ENCODE measurements around the gene SEC61G. TPM values are rescaled to one million over a fixed set of nuclear protein-coding genes. Genes with fewer than 3 reads are reported as not detected.

The SEC61G gene
- total and polyA plus RNA-seq, 8 donors: 116 to 180 (median 169) TPM

GRCh38 chr7:54719974-54720373 is 39.0 kb downstream of the SEC61G start:
- TF ChIP-seq, protein P1, sequence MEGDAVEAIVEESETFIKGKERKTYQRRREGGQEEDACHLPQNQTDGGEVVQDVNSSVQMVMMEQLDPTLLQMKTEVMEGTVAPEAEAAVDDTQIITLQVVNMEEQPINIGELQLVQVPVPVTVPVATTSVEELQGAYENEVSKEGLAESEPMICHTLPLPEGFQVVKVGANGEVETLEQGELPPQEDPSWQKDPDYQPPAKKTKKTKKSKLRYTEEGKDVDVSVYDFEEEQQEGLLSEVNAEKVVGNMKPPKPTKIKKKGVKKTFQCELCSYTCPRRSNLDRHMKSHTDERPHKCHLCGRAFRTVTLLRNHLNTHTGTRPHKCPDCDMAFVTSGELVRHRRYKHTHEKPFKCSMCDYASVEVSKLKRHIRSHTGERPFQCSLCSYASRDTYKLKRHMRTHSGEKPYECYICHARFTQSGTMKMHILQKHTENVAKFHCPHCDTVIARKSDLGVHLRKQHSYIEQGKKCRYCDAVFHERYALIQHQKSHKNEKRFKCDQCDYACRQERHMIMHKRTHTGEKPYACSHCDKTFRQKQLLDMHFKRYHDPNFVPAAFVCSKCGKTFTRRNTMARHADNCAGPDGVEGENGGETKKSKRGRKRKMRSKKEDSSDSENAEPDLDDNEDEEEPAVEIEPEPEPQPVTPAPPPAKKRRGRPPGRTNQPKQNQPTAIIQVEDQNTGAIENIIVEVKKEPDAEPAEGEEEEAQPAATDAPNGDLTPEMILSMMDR (IDR thresholded peaks at IDR 0.05): no peak
- no peaks in the 10 kb centered on the region for H3K36me3 ChIP-seq
- intact Hi-C loops (cut with DNase I): no loop called here
- peaks cover 0 to 22% of the 10 kb centered on the region in 2 donors for H3K9me3 ChIP-seq
- no peak for ATAC-seq
- H3K27ac ChIP-seq: no peak overlapping the region
- H3K4me1 ChIP-seq: no peaks in the 10 kb centered on the region
- no peak for DNase-seq
- no peak overlapping the region for H3K4me3 ChIP-seq
- no peaks in the 10 kb centered on the region for H3K27me3 ChIP-seq

DNA sequence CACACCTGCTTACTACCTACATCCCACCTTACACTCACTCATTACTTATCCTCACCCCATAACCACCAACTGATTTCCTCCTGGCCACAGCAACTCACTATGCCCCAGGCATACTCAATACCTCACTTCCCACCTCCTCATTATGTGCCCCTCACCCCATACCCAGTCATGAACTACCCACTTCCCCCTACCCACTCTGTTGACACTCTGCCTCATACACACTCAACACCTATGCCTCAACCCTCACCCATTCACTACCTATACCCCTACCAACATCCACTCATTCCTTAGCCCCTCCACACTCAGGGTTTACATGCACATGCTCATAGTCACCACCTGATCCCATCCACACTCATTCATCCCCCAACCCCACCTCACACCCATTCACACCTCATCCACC is 39.6 kb downstream of the SEC61G start:
- no peaks in the 10 kb centered on the region for H3K36me3 ChIP-seq
- H3K27me3 ChIP-seq: no peaks in the 10 kb centered on the region
- no peak for DNase-seq
- ATAC-seq: no peak
- no peak overlapping the region for H3K27ac ChIP-seq
- intact Hi-C loops (cut with DNase I): no loop called here
- no peaks in the 10 kb centered on the region for H3K4me1 ChIP-seq
- TF ChIP-seq, protein P1 (IDR thresholded peaks at IDR 0.05): no peak
- peaks cover 0 to 22% of the 10 kb centered on the region in 2 donors for H3K9me3 ChIP-seq
- no peak overlapping the region for H3K4me3 ChIP-seq

DNA sequence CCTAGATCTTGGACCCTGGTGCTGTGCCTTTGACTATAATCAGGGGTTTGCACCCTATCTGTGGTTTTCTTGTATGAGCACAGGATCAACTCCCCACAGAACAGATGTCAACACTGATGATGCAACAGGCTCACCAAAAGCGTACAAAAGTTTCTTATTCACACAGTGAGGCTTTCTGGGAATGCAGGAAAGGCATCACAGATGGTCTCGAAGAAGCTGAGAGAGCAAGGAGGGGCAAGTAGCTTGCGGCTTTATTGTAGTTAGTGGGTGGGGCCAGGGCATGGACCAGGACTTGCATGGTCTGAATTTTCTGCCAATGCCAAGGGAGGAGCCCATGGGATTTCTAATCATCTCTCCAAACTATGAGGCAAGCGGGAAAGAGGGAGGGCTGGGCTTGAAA is 46.2 kb downstream of the SEC61G start:
- H3K36me3 ChIP-seq: no peaks in the 10 kb centered on the region
- DNase-seq: no peak
- H3K4me1 ChIP-seq: no peaks in the 10 kb centered on the region
- H3K4me3 ChIP-seq: no peak overlapping the region
- intact Hi-C loops (cut with DNase I): no loop called here
- H3K27ac ChIP-seq: no peak overlapping the region
- ATAC-seq: no peak
- H3K9me3 ChIP-seq: peaks cover 0 to 30% of the 10 kb centered on the region in 2 donors
- H3K27me3 ChIP-seq: no peaks in the 10 kb centered on the region
- TF ChIP-seq, protein P1 (IDR thresholded peaks at IDR 0.05): no peak

DNA sequence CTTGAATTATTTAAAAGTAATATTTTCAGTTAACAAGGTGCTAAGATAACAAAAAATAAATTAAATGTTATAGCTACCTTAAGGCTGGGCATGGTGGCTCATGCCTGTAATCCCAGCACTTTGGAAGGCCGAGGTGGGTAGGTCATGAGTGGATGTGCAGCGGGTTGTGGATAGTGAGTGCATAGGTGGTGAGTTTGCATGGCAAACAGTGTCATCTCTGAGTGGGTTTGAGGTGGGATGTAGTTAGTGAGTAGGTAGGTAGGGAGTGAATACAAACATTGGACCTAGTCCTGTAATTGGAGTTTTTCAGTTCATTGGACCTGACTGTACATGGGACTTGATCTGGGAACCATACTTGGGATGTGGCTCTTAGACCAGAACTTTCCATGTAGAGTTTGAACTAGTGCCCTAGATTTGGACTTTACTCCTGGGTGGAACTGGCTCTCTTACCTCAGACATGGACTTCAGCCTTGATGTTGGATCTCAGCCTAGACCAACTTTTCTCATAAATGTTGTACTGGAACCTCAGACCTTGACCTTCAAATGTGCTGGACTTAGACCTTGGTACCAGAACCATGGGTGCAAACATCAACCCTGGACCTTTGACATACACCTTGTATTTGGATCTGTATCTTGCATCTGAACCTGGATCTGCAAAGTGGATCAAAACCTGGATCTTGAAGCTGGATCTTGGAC is 47.0 kb downstream of the SEC61G start:
- Histone ChIP-seq H3K4me3 (no peak overlapping the region), H3K9me3 (peaks cover 0 to 29% of the 10 kb centered on the region in 2 donors), H3K27ac (no peak overlapping the region), H3K4me1 (no peaks in the 10 kb centered on the region), H3K36me3 (no peaks in the 10 kb centered on the region), H3K27me3 (no peaks in the 10 kb centered on the region)
- ATAC-seq: no peak
- intact Hi-C loops (cut with DNase I): no loop called here
- DNase-seq: no peak
- TF ChIP-seq, protein P1 (IDR thresholded peaks at IDR 0.05): no peak

DNA sequence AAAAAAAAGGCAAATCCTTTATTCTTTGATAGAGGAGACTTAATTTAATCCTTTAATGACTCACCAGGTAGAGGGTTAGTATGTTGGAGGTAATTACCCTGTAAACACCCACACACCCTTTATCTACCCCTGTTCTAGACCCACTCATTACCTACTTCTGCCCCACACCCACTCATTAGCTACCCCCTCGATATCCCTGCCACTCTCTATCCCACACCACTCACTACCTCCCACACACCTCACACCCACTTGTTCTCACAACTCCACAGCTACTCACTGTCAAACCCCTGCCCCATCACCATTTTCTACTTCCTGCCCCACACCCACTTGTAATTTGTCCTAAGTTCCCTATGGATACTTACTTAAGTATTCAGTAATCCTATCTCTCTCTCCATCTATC is 49.7 kb downstream of the SEC61G start:
- no peaks in the 10 kb centered on the region for H3K4me1 ChIP-seq
- intact Hi-C loops (cut with DNase I): no loop called here
- no peak overlapping the region for H3K4me3 ChIP-seq
- ATAC-seq (no peak), DNase-seq (no peak)
- no peak overlapping the region for H3K27ac ChIP-seq
- TF ChIP-seq, protein P1 (IDR thresholded peaks at IDR 0.05): no peak
- peaks cover 0 to 21% of the 10 kb centered on the region in 2 donors for H3K9me3 ChIP-seq
- H3K36me3 ChIP-seq: no peaks in the 10 kb centered on the region
- no peaks in the 10 kb centered on the region for H3K27me3 ChIP-seq

Data from left lung (tissue), 10 donors.